PC-3 (cell line): ENCODE results near the gene CYP4F11.

Experiments
- CTCF ChIP-seq: fragments of 300-600 bp; sonication (generic); conservative IDR thresholded peaks from 2 replicates; pipeline ENCODE4 v1.5.1; 2017; ENCODE audit warnings: antibody characterized with exemption, low read depth, mild to moderate bottlenecking, low read length
- EZH2 ChIP-seq: fragments of 300-600 bp; sonication (generic); IDR thresholded peaks from one replicate; pipeline ENCODE4 v1.6.1; 2017; ENCODE audit warnings: antibody characterized with exemption, mild to moderate bottlenecking, low read length; ENCODE audit not compliant: unreplicated experiment
- EZH2phosphoT487 ChIP-seq: fragments of 300-600 bp; sonication (generic); IDR thresholded peaks from 2 replicates; pipeline ENCODE4 v1.6.1; 2018; ENCODE audit warnings: mild to moderate bottlenecking, antibody characterized with exemption, low read length, borderline replicate concordance

GRCh38 chr19:15945301-15945700, 11.0 kb upstream of the CYP4F11 start:
- no peak for TF ChIP-seq CTCF
- TF ChIP-seq EZH2, result no peak
- no peak for TF ChIP-seq EZH2phosphoT487
